ENCODE data around the gene FAM217B. TPM values are rescaled to one million over a fixed set of nuclear protein-coding genes. Genes with fewer than 3 reads are reported as not detected.

The FAM217B gene
- total and polyA plus RNA-seq, 2 donors (not counting 1 experiment from before 2014, with no cell fraction given) = 3.5 to 6.3 TPM

DNA sequence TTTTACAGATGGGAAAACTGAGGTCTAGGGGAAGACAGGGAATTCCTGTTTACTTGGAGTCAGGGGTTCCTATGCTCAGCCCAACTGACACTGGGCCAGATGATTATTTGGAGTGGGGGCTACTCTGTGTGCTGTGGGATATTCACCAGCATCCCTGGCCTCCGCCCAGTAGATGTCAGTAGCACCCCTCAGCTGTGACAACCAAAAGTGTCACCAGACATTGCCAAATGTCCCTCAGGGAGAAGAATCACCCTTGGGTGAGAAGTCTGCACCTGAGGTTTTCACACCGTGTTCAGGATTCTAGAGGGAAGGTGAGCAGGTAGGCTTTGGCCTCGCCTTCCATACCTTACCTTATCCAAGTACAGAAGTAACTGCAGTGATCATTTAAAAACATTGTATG is 45.7 kb downstream of the FAM217B start:
- no peaks in the 10 kb centered on the region for H3K36me3 ChIP-seq (ENCODE audit: control insufficient read depth, insufficient read depth, low read length)
- H3K9ac ChIP-seq (ENCODE audit: insufficient read depth, low read length) = no peak overlapping the region
- no peaks in the 10 kb centered on the region for H3K9me3 ChIP-seq (ENCODE audit: control insufficient read depth, insufficient read depth, low read depth, low read length)
- no peak for DNase-seq (ENCODE audit: low read depth in 2 of 2)
- H3K4me1 ChIP-seq (ENCODE audit: control insufficient read depth, extremely low read depth, insufficient read depth, low read length) = no peaks in the 10 kb centered on the region
- H4K20me1 ChIP-seq (ENCODE audit: control insufficient read depth, extremely low read depth, insufficient read depth, low read length) = no peaks in the 10 kb centered on the region
- TF ChIP-seq, protein P1, sequence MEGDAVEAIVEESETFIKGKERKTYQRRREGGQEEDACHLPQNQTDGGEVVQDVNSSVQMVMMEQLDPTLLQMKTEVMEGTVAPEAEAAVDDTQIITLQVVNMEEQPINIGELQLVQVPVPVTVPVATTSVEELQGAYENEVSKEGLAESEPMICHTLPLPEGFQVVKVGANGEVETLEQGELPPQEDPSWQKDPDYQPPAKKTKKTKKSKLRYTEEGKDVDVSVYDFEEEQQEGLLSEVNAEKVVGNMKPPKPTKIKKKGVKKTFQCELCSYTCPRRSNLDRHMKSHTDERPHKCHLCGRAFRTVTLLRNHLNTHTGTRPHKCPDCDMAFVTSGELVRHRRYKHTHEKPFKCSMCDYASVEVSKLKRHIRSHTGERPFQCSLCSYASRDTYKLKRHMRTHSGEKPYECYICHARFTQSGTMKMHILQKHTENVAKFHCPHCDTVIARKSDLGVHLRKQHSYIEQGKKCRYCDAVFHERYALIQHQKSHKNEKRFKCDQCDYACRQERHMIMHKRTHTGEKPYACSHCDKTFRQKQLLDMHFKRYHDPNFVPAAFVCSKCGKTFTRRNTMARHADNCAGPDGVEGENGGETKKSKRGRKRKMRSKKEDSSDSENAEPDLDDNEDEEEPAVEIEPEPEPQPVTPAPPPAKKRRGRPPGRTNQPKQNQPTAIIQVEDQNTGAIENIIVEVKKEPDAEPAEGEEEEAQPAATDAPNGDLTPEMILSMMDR (conservative IDR thresholded peaks at IDR 0.05 in 1 of 2, IDR thresholded peaks at IDR 0.05 in 1 of 2; ENCODE audit: low read depth in 1 of 2, low read length in 2 of 2) = no peak
- no peak for TF ChIP-seq EZH2 (IDR thresholded peaks at IDR 0.05; ENCODE audit: low read length, missing control alignments)
- H3K27ac ChIP-seq (ENCODE audit: insufficient read depth, low read length) = no peak overlapping the region
- no peaks in the 10 kb centered on the region for H3K79me2 ChIP-seq (ENCODE audit: control insufficient read depth, insufficient read depth, low read length)
- H3K4me2 ChIP-seq (ENCODE audit: extremely low read depth, insufficient read depth, low read length) = no peak overlapping the region
- H3K4me3 ChIP-seq (replicated peaks in 1 of 4; ENCODE audit: control extremely low read depth in 1 of 4, insufficient read depth in 1 of 4, low read depth in 3 of 4, low read length in 4 of 4) = no peak overlapping the region
- no peak overlapping the region for H2AFZ ChIP-seq (ENCODE audit: low read length)
- no peaks in the 10 kb centered on the region for H3K27me3 ChIP-seq (ENCODE audit: control insufficient read depth, insufficient read depth, low read length)

- H3K4me3 ChIP-seq (replicated peaks in 1 of 4; ENCODE audit: control extremely low read depth in 1 of 4, insufficient read depth in 1 of 4, low read depth in 3 of 4, low read length in 4 of 4) = no peak overlapping the region
- no peaks in the 10 kb centered on the region for H3K4me1 ChIP-seq (ENCODE audit: control insufficient read depth, extremely low read depth, insufficient read depth, low read length)
- no peaks in the 10 kb centered on the region for H3K9me3 ChIP-seq (ENCODE audit: control insufficient read depth, insufficient read depth, low read depth, low read length)
- H3K79me2 ChIP-seq (ENCODE audit: control insufficient read depth, insufficient read depth, low read length) = no peaks in the 10 kb centered on the region
- no peak overlapping the region for H2AFZ ChIP-seq (ENCODE audit: low read length)
- no peak overlapping the region for H3K9ac ChIP-seq (ENCODE audit: insufficient read depth, low read length)
- no peak for DNase-seq (ENCODE audit: low read depth in 2 of 2)
- no peaks in the 10 kb centered on the region for H4K20me1 ChIP-seq (ENCODE audit: control insufficient read depth, extremely low read depth, insufficient read depth, low read length)
- H3K36me3 ChIP-seq (ENCODE audit: control insufficient read depth, insufficient read depth, low read length) = no peaks in the 10 kb centered on the region
- no peaks in the 10 kb centered on the region for H3K27me3 ChIP-seq (ENCODE audit: control insufficient read depth, insufficient read depth, low read length)
- H3K27ac ChIP-seq (ENCODE audit: insufficient read depth, low read length) = no peak overlapping the region
- TF ChIP-seq, protein P1 (conservative IDR thresholded peaks at IDR 0.05 in 1 of 2, IDR thresholded peaks at IDR 0.05 in 1 of 2; ENCODE audit: low read depth in 1 of 2, low read length in 2 of 2) = no peak
- no peak for TF ChIP-seq EZH2 (IDR thresholded peaks at IDR 0.05; ENCODE audit: low read length, missing control alignments)
- H3K4me2 ChIP-seq (ENCODE audit: extremely low read depth, insufficient read depth, low read length) = no peak overlapping the region
Measured at GRCh38 chr20:59987135-59987534, 46.9 kb downstream of the FAM217B start.

DNA sequence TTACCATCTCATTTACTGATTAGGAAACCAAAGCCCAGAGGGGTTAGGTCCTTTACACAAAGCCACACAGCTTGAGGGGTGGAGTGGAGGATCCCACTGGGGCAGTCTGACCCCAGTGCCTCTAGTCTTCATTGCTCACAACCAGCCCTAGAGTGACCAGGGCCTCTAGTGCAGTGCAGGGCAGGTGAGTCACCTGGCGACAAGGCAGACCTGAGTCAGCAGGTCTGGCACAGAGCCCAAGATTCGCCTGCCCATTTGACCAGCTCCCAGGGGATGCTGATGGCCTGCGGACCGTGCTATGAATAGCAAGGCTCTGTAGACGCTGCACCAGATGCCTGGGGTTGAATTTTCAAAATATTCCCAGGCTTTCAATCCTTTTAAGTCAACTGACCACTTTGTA is 48.0 kb downstream of the FAM217B start:
- Histone ChIP-seq H3K4me3 (replicated peaks in 1 of 4; ENCODE audit: control extremely low read depth in 1 of 4, insufficient read depth in 1 of 4, low read depth in 3 of 4, low read length in 4 of 4) (no peak overlapping the region), H3K9ac (ENCODE audit: insufficient read depth, low read length) (no peak overlapping the region), H4K20me1 (ENCODE audit: control insufficient read depth, extremely low read depth, insufficient read depth, low read length) (no peaks in the 10 kb centered on the region), H3K36me3 (ENCODE audit: control insufficient read depth, insufficient read depth, low read length) (no peaks in the 10 kb centered on the region), H2AFZ (ENCODE audit: low read length) (no peak overlapping the region), H3K4me2 (ENCODE audit: extremely low read depth, insufficient read depth, low read length) (no peak overlapping the region), H3K79me2 (ENCODE audit: control insufficient read depth, insufficient read depth, low read length) (no peaks in the 10 kb centered on the region), H3K4me1 (ENCODE audit: control insufficient read depth, extremely low read depth, insufficient read depth, low read length) (no peaks in the 10 kb centered on the region), H3K27ac (ENCODE audit: insufficient read depth, low read length) (no peak overlapping the region), H3K27me3 (ENCODE audit: control insufficient read depth, insufficient read depth, low read length) (no peaks in the 10 kb centered on the region), H3K9me3 (ENCODE audit: control insufficient read depth, insufficient read depth, low read depth, low read length) (no peaks in the 10 kb centered on the region)
- DNase-seq (ENCODE audit: low read depth in 2 of 2) = peak in 1 of 2 donors; percentile 25
- TF ChIP-seq, protein P1 (conservative IDR thresholded peaks at IDR 0.05 in 1 of 2, IDR thresholded peaks at IDR 0.05 in 1 of 2; ENCODE audit: low read depth in 1 of 2, low read length in 2 of 2) = no peak
- no peak for TF ChIP-seq EZH2 (IDR thresholded peaks at IDR 0.05; ENCODE audit: low read length, missing control alignments)

Data from fibroblast of lung (primary cell).